HEK293T (cell line): Measurements from ENCODE around the gene BEGAIN.

Source experiments
- ARNT ChIP-seq: fragments of 450-650 bp; IDR thresholded peaks from 2 replicates; pipeline ENCODE4 v1.6.1; 2017; ENCODE audit warnings: mild to moderate bottlenecking
- BHLHE40 ChIP-seq: fragments of 450-650 bp; IDR thresholded peaks from 2 replicates; pipeline ENCODE4 v1.6.1; 2016; ENCODE audit warnings: mild to moderate bottlenecking, moderate library complexity, borderline replicate concordance
- CTBP1 ChIP-seq: fragments of 450-650 bp; IDR thresholded peaks from 2 replicates; pipeline ENCODE4 v1.6.1; 2016; ENCODE audit warnings: borderline replicate concordance
- FOXA1 ChIP-seq: fragments of 450-650 bp; IDR thresholded peaks from 2 replicates; pipeline ENCODE4 v1.6.1; 2016; ENCODE audit warnings: mild to moderate bottlenecking
- FOXK2 ChIP-seq: fragments of 450-650 bp; IDR thresholded peaks from 2 replicates; pipeline ENCODE4 v1.6.1; 2016; ENCODE audit warnings: mild to moderate bottlenecking
- FOXM1 ChIP-seq: fragments of 450-650 bp; IDR thresholded peaks from 2 replicates; pipeline ENCODE4 v1.6.1; 2017; ENCODE audit warnings: mild to moderate bottlenecking, borderline replicate concordance
- LEF1 ChIP-seq: fragments of 450-650 bp; IDR thresholded peaks from 2 replicates; pipeline ENCODE4 v1.6.1; 2017; ENCODE audit warnings: mild to moderate bottlenecking, borderline replicate concordance
- PKNOX1 ChIP-seq: fragments of 450-650 bp; IDR thresholded peaks from 2 replicates; pipeline ENCODE4 v1.6.1; 2016
- SP1 ChIP-seq: fragments of 450-650 bp; IDR thresholded peaks from 2 replicates; pipeline ENCODE4 v1.6.1; 2017
- ZNF384 ChIP-seq: fragments of 450-650 bp; IDR thresholded peaks from 2 replicates; pipeline ENCODE4 v1.6.1; 2016

DNA sequence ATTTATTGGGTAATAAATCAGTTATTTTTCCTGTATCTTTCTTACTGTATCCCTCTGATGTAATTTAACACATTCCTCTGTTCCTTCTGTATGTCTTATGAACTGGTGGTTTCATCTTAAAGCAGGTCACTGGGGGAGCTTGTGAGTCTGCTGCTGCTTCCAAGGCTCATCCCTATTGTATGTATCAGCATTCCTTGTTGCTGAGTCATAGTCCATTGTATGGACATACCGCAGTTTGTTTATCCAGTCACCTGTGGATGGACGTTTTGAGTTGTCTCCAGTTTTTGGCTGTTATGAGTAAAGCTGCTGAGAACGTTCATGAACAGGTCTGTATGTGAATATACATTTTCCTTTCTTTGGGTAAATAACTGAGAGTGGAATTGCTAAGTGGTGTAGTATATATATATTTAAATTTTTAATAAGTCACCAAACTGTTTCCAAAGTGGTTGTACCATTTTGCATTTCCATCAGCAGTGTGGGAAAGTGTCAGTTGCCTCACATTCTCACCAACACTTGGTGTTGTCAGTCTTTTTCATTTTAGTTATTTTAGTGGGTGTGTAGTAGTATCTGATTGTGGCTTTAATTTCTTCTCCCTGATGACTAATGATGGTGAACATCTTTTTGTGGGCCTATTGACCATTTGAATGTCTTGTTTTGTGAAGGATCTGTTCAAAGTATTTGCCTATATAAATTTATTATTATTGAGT lies 82.7 kb downstream of the BEGAIN start:
- TF ChIP-seq FOXM1 (no peak), ZNF384 (no peak), LEF1 (no peak), PKNOX1 (no peak), FOXA1 (no peak), BHLHE40 (no peak), ARNT (no peak), SP1 (no peak), CTBP1 (no peak), FOXK2 (no peak)
